HG03439 (cell line): ENCODE results near the gene ZNF609.

Source experiments
- ATAC-seq: cut with Tn5 transposase; IDR thresholded peaks from one replicate; pipeline ENCODE4 v1.9.1; 2021; ENCODE audit warnings: mild to moderate bottlenecking, moderate library complexity; ENCODE audit not compliant: unreplicated experiment

The ZNF609 gene

GRCh38 chr15:64500695-64501395 lies 40.5 kb downstream of the ZNF609 start:
- ATAC-seq: no peak

- ATAC-seq: no peak
These were observed 41.0 kb downstream of the ZNF609 start for GRCh38 chr15:64501396-64501715.

- ATAC-seq: no peak
These were observed 41.8 kb downstream of the ZNF609 start for GRCh38 chr15:64502151-64502550.

GRCh38 chr15:64502551-64502950 lies 42.2 kb downstream of the ZNF609 start:
- no peak for ATAC-seq

- ATAC-seq: no peak
These were observed 42.8 kb downstream of the ZNF609 start for GRCh38 chr15:64503197-64503596.

GRCh38 chr15:64503640-64504039 lies 43.3 kb downstream of the ZNF609 start:
- no peak for ATAC-seq

- peak; percentile 60 for ATAC-seq
These were observed 47.0 kb downstream of the ZNF609 start for GRCh38 chr15:64507293-64507802.

- ATAC-seq: no peak
These were observed 47.5 kb downstream of the ZNF609 start for GRCh38 chr15:64507845-64508244.

GRCh38 chr15:64513823-64514222 lies 53.4 kb downstream of the ZNF609 start:
- no peak for ATAC-seq

GRCh38 chr15:64515196-64515595 lies 54.8 kb downstream of the ZNF609 start:
- no peak for ATAC-seq

GRCh38 chr15:64515825-64516224 lies 55.4 kb downstream of the ZNF609 start:
- ATAC-seq: no peak

- ATAC-seq: no peak
These were observed 59.5 kb downstream of the ZNF609 start for GRCh38 chr15:64519897-64520296.

GRCh38 chr15:64521201-64521600 lies 60.8 kb downstream of the ZNF609 start:
- no peak for ATAC-seq

GRCh38 chr15:64521726-64522164 lies 61.4 kb downstream of the ZNF609 start:
- ATAC-seq: no peak

GRCh38 chr15:64522226-64522823 lies 61.9 kb downstream of the ZNF609 start:
- ATAC-seq: no peak

- ATAC-seq: no peak
These were observed 62.9 kb downstream of the ZNF609 start for GRCh38 chr15:64523240-64523639.

- no peak for ATAC-seq
These were observed 64.4 kb downstream of the ZNF609 start for GRCh38 chr15:64524778-64525177.

- no peak for ATAC-seq
These were observed 65.6 kb downstream of the ZNF609 start for GRCh38 chr15:64525828-64526530.

GRCh38 chr15:64527263-64527984 lies 67.0 kb downstream of the ZNF609 start:
- no peak for ATAC-seq

- no peak for ATAC-seq
These were observed 68.5 kb downstream of the ZNF609 start for GRCh38 chr15:64528871-64529270.

GRCh38 chr15:64530472-64530871 lies 70.1 kb downstream of the ZNF609 start:
- no peak for ATAC-seq
